ENCODE results near the gene GPR137B.

DNA sequence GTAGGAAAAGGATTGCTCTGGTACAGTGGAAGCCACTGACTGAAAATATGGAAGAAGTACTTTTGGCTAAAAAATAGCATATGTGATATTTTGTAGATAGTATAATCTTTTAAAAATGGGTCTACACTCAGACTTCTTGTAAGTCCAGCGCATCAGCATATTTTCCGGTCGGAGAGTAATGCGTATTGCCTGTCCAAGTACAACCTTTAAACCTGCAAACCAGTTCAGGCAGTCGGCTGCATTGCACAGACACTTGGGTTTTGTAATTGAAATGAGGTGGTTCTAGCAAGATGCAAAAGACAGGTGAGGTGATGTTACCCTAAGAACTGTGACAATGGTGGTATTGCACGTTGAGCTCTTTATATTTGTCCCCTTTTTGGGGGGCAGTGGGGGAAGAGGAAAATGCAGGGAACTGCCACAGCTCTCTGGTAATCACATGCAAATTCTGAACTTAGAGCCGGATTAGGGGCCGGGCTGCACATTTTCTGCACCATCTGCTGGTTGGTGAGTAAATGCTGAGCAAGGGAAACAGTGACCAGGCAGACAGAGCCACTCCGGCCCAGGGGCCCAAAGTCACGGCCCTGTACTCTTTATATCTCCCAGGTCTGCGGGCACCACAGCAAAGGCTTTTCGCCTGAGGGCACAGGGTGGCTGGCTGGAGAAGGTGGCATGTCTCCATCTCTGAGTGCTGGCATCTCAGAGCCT is 2.3 kb downstream of the GPR137B start:
- no peak for TF ChIP-seq CTCF (IDR thresholded peaks at IDR 0.05; ENCODE audit: low read depth, low read length, poor library complexity, severe bottlenecking)
- no peak for TF ChIP-seq EZH2phosphoT487 (IDR thresholded peaks at IDR 0.05; ENCODE audit: borderline replicate concordance, low read length)
